B cell (primary cell): ENCODE data around the gene BET1.

Experiments
- EZH2 ChIP-seq: IDR thresholded peaks from 2 replicates; pipeline ENCODE4 v1.6.1; 2012; ENCODE audit warnings: borderline replicate concordance, low read depth, mild to moderate bottlenecking, moderate library complexity, low read length; ENCODE audit not compliant: insufficient read depth, poor library complexity, severe bottlenecking
- TF ChIP-seq, protein P1 (sequence below): fragments of 200-600 bp; IDR thresholded peaks from one replicate; pipeline ENCODE4 v1.8.0; 2022; ENCODE audit warnings: antibody characterized with exemption, mild to moderate bottlenecking

DNA sequence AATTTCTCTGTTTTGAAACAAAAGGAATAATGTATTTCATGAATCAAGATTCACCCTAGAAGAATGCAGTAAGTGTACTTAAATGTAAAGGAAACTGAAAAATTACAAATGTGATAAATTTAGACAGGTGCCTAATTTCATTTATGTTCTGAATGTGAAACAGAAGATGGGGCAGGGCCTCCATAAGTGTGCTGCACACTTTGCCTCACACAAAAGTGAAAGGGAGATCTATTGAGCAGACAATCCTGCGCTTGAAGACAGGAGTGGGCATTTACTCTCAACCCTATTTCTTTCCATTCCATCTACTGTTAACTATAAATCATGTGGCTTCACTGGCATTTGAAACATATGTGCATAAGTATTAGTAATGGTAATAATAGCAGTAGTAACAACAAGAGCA, 46.4 kb downstream of the BET1 start:
- TF ChIP-seq, protein P1, sequence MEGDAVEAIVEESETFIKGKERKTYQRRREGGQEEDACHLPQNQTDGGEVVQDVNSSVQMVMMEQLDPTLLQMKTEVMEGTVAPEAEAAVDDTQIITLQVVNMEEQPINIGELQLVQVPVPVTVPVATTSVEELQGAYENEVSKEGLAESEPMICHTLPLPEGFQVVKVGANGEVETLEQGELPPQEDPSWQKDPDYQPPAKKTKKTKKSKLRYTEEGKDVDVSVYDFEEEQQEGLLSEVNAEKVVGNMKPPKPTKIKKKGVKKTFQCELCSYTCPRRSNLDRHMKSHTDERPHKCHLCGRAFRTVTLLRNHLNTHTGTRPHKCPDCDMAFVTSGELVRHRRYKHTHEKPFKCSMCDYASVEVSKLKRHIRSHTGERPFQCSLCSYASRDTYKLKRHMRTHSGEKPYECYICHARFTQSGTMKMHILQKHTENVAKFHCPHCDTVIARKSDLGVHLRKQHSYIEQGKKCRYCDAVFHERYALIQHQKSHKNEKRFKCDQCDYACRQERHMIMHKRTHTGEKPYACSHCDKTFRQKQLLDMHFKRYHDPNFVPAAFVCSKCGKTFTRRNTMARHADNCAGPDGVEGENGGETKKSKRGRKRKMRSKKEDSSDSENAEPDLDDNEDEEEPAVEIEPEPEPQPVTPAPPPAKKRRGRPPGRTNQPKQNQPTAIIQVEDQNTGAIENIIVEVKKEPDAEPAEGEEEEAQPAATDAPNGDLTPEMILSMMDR: no peak
- TF ChIP-seq EZH2: no peak
